Measurements from ENCODE around the gene NXPH1.

NXPH1 gene

DNA sequence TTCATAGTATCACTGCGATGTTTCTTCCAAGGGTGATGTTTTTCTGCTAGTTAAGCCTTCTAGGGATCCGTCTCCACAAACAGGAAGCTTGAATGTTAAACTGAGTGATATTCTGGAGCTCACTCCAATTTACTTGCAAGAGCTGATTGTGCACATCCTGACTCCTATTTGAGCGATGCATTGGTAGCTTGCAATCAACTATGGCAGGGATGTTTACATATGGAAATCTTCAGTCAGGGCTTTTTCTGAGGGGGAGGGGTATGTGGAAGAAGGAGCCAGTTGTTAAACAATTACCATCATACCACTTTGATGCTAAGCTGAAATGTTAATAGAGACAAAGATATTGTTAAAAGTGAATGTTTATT is 43.2 kb upstream of the NXPH1 start:
- no peak overlapping the region for H3K4me3 ChIP-seq (replicated peaks; ENCODE audit: low read depth, low read length)
- TF ChIP-seq, protein P1, sequence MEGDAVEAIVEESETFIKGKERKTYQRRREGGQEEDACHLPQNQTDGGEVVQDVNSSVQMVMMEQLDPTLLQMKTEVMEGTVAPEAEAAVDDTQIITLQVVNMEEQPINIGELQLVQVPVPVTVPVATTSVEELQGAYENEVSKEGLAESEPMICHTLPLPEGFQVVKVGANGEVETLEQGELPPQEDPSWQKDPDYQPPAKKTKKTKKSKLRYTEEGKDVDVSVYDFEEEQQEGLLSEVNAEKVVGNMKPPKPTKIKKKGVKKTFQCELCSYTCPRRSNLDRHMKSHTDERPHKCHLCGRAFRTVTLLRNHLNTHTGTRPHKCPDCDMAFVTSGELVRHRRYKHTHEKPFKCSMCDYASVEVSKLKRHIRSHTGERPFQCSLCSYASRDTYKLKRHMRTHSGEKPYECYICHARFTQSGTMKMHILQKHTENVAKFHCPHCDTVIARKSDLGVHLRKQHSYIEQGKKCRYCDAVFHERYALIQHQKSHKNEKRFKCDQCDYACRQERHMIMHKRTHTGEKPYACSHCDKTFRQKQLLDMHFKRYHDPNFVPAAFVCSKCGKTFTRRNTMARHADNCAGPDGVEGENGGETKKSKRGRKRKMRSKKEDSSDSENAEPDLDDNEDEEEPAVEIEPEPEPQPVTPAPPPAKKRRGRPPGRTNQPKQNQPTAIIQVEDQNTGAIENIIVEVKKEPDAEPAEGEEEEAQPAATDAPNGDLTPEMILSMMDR (IDR thresholded peaks at IDR 0.05; ENCODE audit: low read length, missing control alignments): no peak
- no peak for DNase-seq (ENCODE audit: low read depth)

DNA sequence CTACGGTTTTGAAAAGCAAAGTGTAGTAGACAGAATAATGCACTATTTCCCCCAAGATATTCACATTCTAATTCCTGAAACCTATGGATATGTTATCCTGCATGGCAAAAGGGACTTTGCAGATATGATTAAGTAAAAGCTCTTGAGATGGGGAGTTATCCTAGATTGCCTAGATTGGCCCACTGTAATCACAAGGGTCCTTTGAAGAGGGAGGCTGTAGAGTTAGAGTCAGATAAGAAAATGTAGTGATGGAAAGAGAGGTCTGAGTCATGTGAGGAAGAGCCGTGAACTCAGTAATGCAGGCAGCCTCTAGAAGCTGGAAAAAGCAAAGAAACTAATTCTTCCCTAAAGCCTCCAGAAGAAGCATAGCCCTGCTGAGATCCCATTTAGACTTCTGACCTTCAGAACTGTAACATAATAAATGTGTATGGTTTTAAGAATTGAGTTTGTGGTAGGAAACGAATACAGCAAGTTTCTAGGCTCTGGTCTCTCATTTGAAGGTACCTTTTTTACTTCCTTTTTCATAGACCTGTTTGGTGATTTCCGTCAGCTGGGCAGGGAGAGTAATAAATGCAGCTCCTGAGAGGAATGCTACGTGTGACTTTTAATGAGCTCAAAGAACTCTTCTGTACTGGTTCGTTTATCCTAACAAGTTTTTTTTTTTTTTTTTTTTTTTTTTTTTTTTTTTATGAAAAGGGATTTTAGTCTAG is 41.9 kb upstream of the NXPH1 start:
- no peak for DNase-seq (ENCODE audit: low read depth)
- no peak overlapping the region for H3K4me3 ChIP-seq (replicated peaks; ENCODE audit: low read depth, low read length)
- TF ChIP-seq, protein P1 (IDR thresholded peaks at IDR 0.05; ENCODE audit: low read length, missing control alignments): no peak

DNA sequence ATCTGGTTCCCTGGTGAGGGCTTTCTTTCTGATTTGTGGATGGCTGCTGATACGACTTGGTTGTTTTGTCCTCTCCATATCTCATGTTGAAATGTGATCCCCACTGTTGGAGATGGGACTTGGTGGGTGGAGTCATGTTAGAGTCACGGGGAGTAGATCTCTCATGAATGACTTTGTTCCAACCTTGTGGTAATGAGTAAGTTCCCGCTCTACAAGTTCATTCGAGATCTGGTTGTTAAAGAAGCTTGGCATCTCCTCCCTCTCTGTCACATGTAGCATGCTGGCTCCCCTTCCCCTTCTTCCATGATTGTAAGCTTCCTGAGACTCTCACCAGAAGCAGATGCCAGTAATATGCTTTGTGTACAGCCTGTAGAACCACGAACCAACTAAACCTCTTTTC is 37.1 kb upstream of the NXPH1 start:
- no peak for DNase-seq (ENCODE audit: low read depth)
- H3K4me3 ChIP-seq (replicated peaks; ENCODE audit: low read depth, low read length): no peak overlapping the region
- TF ChIP-seq, protein P1 (IDR thresholded peaks at IDR 0.05; ENCODE audit: low read length, missing control alignments): no peak

DNA sequence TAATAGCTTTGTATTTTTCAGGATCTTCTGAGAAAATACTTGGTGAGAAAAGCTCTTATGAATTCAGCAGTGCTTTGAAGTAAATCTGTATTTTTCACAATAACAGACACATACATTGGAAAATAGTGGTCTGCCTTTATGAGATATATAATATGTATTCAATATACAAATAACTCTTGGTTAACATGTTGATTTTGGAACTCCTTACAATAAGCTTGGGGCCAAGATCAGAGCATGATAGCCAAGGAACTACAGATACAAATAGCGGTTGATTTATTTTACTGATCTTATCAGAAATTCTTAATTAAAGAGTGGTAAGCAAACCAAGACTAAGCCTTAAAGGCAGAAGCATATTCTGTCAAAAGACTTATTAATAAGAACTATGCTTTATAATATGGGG is 24.5 kb upstream of the NXPH1 start:
- no peak overlapping the region for H3K4me3 ChIP-seq (replicated peaks; ENCODE audit: low read depth, low read length)
- no peak for DNase-seq (ENCODE audit: low read depth)
- TF ChIP-seq, protein P1 (IDR thresholded peaks at IDR 0.05; ENCODE audit: low read length, missing control alignments): no peak

DNA sequence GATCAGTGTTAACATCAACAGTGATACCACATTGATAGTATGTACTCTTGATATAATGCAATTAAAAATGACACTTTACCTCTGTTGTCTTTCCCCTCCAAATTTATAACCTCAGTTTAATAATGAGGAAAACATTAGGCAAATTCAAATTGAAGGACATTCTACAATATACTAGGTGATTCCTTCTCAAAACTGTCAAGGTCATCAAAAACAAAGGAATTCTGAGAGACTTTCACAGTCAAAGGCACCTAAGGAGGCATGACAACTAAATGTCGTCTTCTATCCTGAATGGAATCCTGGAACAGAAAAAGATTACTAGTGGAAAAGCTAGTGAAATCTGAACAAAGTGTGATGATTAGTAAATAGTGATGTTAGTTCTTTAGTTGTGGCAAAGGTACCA is 22.3 kb upstream of the NXPH1 start:
- no peak overlapping the region for H3K4me3 ChIP-seq (replicated peaks; ENCODE audit: low read depth, low read length)
- no peak for DNase-seq (ENCODE audit: low read depth)
- TF ChIP-seq, protein P1 (IDR thresholded peaks at IDR 0.05; ENCODE audit: low read length, missing control alignments): no peak

DNA sequence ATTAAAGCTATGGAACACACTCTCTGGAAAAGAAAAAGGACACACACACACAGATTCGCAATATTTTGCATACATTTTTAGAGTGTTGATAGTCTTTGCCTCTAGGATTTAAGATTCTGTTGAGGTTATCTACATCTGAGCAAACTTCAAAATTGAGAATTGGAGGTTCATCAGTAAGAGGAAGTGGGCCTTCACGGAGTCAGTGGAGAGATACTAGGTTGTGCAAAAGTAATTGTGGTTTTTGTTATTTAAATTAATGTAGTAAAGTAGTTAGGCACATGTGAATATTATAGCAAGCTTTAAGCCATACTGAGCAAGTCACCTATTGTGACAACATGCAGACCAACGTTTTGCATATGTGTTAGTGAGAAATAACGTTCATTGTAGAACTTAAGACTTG is 19.8 kb upstream of the NXPH1 start:
- TF ChIP-seq, protein P1 (IDR thresholded peaks at IDR 0.05; ENCODE audit: low read length, missing control alignments): no peak
- H3K4me3 ChIP-seq (replicated peaks; ENCODE audit: low read depth, low read length): no peak overlapping the region
- DNase-seq (ENCODE audit: low read depth): no peak

DNA sequence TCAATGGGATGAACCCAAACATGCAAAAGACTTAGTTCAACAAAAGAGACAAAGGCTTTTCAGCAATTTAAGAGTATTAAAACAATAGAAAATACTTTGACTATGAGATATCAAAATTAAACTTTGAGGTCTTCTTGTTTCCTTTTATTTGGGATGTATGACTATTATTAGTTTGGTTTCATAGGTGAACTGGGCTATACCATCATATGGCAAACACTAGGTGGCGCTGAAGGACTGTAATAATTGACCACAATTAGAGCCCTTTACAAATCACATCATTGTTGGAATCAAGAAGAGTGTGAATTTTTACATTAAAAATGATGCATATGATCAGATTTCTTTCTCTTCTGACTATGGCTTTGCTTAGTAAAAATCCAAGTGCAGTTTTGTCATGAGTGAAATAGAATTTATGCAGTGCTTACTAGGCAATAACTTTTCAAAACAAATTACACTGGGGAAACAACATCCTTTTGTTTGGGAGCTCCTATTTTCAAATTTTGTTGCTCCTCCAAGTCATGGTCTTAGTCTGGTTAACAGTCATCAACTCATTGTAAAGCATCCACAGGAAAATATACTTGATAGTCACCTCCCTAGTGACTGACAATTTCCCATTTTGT is 14.7 kb upstream of the NXPH1 start:
- TF ChIP-seq, protein P1 (IDR thresholded peaks at IDR 0.05; ENCODE audit: low read length, missing control alignments): peak; percentile 69
- peak; percentile 76 for DNase-seq (ENCODE audit: low read depth)
- H3K4me3 ChIP-seq (replicated peaks; ENCODE audit: low read depth, low read length): no peak overlapping the region
